GM18511 (cell line): ENCODE results near the gene C16orf92.
A peak's percentile ranks its signal among the peaks of the same experiment; 100 is the strongest.

Experiments used
- ATAC-seq: cut with Tn5 transposase; IDR thresholded peaks from one replicate; pipeline ENCODE4 v1.9.1; 2021; ENCODE audit warnings: mild to moderate bottlenecking, moderate library complexity; ENCODE audit not compliant: unreplicated experiment

The C16orf92 gene

GRCh38 chr16:29988346-29989075, 34.5 kb upstream of the C16orf92 start:
- ATAC-seq: no peak

- no peak for ATAC-seq
Observed at GRCh38 chr16:29989111-29989858, 33.7 kb upstream of the C16orf92 start.

GRCh38 chr16:29990034-29990433, 33.0 kb upstream of the C16orf92 start:
- ATAC-seq: no peak

GRCh38 chr16:29990883-29991570, 32.0 kb upstream of the C16orf92 start:
- no peak for ATAC-seq

GRCh38 chr16:29991571-29991904, 31.5 kb upstream of the C16orf92 start:
- ATAC-seq: no peak

GRCh38 chr16:29992344-29992967, 30.5 kb upstream of the C16orf92 start:
- ATAC-seq: no peak

- no peak for ATAC-seq
Observed at GRCh38 chr16:29993191-29993902, 29.7 kb upstream of the C16orf92 start.

- no peak for ATAC-seq
Observed at GRCh38 chr16:29993903-29994599, 28.9 kb upstream of the C16orf92 start.

GRCh38 chr16:29994600-29995323, 28.2 kb upstream of the C16orf92 start:
- ATAC-seq: peak; percentile 37

- ATAC-seq: peak; percentile 58
Observed at GRCh38 chr16:29995324-29995910, 27.6 kb upstream of the C16orf92 start, which contains the start of gene HIRIP3. TSS of gene HIRIP3 (minus strand) at chr16:29995617. CDS start at chr16:29995605, 12 bp downstream.

GRCh38 chr16:29995911-29996765, 26.9 kb upstream of the C16orf92 start, which contains the start of gene INO80E:
TSS of gene INO80E (plus strand) at chr16:29996241. CDS start at chr16:29996311, 70 bp downstream.
- peak; percentile 92 for ATAC-seq

- ATAC-seq: no peak
Observed at GRCh38 chr16:29996766-29997250, 26.2 kb upstream of the C16orf92 start.

GRCh38 chr16:29999605-30000004, 23.4 kb upstream of the C16orf92 start:
- ATAC-seq: no peak

GRCh38 chr16:30000735-30001631, 22.0 kb upstream of the C16orf92 start:
- ATAC-seq: no peak

- no peak for ATAC-seq
Observed at GRCh38 chr16:30002614-30003346, 20.2 kb upstream of the C16orf92 start.
